GM12873 (cell line): ENCODE data around the gene PODXL.

Experiments used
- CTCF ChIP-seq: IDR thresholded peaks from 2 replicates; pipeline ENCODE4 v1.5.1; 2012; ENCODE audit warnings: low read depth, mild to moderate bottlenecking, moderate library complexity, low read length, control low read depth; ENCODE audit not compliant: insufficient read depth; ENCODE audit errors: missing control alignments

Gene PODXL

DNA sequence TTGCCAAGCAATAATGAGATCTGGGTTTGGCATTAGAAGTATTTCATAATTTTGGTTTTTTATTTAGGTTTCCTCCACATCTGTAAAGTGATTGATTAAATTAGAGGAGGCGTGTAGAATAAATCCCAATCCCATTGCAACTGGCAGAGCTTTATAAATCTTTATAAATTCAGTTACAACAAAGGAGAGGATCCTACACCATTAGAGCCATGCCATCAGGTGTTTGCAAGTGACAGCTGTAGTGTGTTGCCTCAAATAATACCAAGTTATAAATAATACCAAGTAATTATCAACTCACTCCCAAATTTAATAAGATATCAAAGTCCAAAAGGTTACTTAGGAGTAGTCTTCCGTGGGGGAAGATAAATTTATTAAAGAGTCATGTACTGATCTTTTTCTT lies 62.2 kb downstream of the PODXL start:
- no peak for TF ChIP-seq CTCF

- no peak for TF ChIP-seq CTCF
Measured at GRCh38 chr7:131493581-131493980, 62.8 kb downstream of the PODXL start.

DNA sequence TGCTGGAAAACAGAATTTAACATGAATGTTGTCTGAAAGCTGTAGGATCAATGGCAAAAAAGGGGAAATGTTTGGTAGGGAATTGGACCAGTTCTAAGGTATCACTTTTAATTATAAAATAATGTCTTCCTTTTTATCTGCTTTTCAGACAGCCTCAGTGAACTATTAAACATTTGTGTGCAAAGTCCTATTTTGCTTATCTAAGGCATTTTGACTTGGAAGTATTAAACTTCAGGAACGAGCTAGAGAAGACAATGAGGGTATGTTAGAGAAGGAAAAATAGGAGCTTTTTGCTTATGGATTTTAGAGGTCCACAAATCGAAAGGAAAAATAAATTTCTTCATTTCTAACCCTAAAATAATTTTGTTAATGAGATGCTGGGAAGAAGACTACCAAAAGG lies 63.3 kb downstream of the PODXL start:
- TF ChIP-seq CTCF: no peak

DNA sequence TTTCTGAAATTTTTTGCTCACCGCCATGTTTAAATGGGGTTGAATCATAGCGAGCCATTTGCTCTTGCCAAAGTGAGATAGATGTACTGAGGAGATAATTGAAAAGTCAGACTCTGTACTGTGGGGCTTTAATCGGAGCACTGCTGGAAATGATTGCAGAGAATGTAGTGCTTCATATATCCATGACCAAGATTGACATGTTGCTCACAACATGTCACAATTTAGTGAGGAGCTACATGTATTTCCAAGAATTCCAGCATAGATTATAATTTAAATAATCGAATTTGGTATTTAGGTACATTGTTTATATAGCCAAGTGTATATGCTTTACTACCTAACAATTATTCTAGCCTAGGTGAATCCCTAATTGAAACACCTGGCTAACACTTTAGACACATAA lies 66.5 kb downstream of the PODXL start:
- TF ChIP-seq CTCF: no peak

DNA sequence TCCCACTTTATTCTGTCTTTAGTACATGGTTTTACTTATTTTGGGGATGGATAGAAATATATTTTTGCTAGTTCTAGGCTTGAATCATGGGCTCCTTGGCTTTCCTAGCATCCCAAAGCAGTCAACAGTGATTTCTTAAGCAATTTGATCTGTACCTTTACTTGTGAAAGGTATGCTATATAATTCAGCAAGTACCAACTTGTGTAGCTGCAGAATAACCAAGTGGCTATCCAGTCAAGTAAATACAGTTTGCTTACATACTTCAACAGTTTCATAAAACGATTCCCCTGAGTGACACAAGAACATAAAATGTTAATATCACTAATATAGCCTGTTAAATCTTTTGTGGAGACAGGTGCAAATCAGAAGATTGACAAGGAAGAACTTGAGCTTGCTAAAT lies 67.2 kb downstream of the PODXL start:
- TF ChIP-seq CTCF: no peak

DNA sequence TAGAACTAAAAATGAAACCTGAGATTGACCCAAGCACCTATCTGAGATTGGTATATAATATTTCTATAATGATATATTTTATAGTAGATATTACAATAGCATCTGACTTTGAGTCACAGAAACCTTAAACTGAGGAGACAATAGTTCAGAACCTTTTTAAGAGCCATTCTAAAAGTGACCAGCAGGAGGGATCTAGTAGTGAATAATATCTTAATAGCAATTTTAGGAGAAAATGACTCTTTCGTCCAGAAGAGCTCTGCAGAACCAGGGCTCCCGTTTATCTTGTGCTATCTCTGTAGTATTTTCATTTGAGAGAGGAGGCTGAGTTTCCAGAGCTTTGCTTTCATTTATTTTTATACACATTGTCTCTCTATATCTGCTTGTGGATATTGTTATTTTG lies 68.1 kb downstream of the PODXL start:
- TF ChIP-seq CTCF: no peak

- no peak for TF ChIP-seq CTCF
Measured at GRCh38 chr7:131487217-131487616, 69.2 kb downstream of the PODXL start.

- TF ChIP-seq CTCF: no peak
Measured at GRCh38 chr7:131486346-131486745, 70.1 kb downstream of the PODXL start.
